ENCODE measurements around the gene KMT2D.

The KMT2D gene

DNA sequence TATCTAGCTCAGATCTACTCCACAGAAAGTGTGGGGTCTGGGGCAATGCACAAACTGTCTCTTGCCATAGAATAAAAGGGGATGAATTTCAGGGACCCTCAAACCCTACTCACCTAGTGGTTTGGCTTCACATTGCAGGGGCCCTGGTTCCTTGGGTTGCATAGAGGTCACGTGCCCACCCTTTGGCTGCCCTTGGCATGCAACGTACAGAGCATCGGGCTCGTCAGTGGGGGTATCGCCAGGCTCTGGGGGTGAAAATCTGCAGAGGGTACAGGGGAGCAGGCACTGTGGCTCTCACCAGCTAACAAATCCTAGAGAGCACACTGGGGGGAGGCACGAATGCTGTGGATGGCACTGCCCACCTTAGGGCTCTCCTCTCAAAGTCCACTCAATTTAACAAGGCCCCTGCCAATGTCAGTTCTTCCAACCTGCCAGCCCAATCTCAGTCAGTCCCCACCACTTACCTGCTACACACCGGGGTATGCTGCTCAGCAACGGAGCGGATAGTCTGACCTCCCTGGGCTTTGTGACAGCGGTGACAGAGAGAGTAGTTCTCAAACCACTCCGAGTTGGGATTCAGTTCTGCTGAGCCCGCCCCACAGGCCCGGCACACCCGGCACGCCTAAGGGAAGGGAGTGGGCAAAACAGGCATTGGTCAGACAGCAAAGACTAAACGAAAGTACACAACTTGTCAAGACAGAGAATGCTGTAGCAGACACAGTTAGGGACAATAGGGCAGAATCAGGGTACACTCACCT is 8.0 kb downstream of the KMT2D start:
- DNase-seq (ENCODE audit: low read depth) = no peak

DNA sequence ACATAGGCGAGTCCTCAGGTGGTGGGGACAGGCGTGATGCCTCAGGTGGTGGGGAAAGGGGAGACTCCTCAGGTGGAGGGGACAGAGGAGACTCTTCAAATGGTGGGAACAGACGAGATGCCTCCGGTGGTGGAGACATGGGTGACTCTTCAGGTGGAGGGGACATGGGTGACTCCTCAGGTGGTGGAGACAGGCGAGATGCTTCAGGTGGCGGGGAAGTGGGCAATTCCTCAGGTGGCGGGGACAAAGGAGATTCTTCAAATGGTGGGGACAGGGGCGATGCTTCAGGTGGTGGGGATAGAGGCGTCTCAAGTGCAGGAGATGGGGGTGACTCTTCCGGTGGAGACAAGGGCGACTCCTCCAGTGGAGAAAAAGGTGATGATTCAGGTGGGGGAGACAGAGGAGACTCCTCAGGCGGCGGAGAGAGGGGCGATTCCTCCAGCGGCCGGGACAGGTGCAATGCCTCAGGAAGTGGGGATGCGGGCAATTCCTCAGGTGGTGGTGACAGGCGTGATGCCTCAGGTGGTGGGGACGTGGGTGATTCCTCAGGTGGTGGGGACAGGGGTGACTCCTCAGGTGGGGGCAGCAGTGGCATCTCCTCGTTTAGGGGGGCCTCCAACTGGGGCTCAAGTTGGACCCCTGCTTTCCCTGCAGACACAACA is 8.7 kb downstream of the KMT2D start:
- DNase-seq (ENCODE audit: low read depth) = no peak

DNA sequence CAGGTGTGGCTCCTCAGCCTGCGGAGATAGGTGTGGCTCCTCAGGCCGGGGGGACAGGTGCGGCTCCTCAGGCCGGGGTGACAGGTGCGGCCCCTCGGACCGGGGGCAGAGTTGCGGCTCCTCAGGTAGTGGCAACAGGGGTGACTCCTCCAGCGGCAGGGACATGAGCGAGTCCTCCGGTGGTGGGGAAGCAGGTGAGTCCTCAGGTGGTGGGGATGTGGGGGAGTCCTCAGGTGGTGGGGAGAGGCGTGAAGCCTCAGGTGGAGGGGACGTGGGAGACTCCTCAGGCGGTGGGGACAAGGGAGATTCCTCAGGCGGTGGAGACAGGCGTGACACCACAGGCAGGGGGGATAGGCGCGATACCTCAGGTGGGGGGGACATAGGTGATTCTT is 9.2 kb downstream of the KMT2D start:
- no peak for DNase-seq (ENCODE audit: low read depth)

GRCh38 chr12:49050507-49051372 is 9.9 kb downstream of the KMT2D start:
- DNase-seq (ENCODE audit: low read depth) = no peak

DNA sequence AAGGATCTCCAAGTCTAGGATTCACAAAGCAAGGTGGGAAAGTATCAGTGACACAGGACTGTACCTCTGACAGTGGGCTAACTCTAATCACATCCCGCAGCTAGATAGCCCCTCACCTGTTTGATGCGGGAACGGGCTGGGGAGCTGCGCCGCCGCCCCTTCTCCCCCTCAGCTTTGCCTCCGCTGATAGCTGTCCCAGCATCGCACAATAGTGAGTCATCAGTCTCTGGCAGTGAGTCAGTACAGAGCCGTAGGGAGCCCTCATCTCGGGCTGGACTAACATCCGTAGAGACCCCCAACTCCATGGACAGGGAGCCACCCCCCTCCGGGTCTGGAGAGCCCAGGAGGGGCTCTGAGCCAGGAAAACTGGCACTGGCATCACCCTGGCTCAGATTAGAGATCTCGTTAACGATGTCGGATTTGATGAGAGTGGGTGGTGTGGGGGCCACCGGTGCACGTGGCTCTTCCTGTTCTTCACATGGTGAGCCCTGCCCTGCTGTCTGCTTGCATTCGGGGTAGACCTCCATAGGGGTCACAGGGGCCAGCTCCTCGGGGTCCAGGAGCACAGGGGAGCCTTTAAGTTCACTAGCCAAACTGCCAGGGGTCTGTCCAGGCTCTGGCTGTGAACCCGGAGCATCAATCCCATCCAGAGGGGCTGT is 10.9 kb downstream of the KMT2D start:
- DNase-seq (ENCODE audit: low read depth) = no peak

DNA sequence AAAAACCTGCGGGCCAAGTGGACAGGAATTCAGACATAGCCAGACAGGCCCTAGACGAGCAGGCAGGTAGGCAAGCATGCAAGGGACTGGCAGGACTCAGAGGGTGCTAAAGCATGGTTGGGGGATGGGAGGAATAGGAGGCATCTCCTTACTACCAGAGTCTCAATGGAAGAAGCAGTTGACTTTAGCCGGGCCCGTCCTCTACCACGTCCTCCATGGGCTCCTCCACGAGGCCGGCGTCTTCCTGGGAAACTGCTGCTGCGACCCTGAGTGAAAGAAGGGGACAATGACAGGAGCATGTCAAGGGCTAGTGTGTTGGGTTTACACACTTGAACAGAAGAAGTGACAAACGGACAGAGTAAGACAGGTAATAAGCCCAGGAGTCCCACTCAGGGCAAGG is 11.6 kb downstream of the KMT2D start:
- no peak for DNase-seq (ENCODE audit: low read depth)

DNA sequence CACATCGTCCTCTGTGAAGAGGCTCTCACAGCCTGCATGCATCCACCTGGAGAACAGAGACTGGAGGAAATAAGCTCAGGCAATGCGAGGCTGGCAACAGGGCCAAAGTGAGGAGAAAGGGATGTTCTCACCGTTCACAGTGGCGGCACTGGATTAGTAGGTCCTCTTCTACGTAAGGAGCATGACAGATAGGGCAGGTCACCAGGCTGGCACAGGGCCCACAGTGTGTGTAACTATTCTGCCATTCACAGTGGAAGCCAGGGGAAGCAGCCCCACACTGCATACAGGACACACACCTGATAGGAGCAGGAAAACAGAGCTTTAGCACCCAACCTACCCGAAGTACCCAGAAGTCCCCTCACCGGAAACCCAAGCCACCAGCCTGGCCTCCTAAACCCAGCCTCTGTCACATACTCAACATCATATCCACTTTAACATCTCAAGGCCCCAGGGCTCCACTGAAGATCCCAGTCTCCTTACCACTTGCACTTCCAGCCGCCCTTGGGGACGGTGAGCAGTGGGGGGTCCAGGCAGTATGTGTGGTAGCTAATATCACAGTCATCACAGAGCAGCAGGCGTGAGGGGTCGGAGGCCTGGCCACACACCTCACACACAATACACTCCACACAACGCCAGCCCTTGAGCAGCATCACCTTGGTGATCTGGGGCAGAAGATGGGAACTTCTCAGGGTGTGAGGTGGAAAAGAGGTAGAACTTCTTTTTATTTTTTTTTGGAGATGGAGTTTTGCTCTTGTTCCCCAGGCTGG is 14.3 kb downstream of the KMT2D start:
- no peak for DNase-seq (ENCODE audit: low read depth)

DNA sequence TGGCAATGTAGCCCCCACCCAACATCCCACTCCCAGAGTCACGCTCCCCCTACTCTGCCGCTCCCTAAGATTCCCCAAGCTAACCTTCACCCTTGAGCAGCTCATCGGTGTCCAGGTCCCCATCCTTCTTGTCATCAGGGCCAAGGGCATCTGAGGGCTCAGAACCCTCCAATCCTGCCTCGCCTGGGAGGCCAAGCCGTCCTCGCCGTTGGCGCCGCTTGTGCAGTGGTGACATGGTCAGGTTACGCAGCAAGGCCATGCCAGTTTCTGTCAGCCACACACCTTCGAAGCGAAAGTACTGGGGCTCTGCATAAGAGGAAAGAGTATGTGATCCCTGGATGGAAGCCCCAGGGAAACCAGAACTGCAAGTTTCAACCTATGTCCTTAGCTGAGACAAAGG is 15.9 kb downstream of the KMT2D start:
- no peak for DNase-seq (ENCODE audit: low read depth)

DNA sequence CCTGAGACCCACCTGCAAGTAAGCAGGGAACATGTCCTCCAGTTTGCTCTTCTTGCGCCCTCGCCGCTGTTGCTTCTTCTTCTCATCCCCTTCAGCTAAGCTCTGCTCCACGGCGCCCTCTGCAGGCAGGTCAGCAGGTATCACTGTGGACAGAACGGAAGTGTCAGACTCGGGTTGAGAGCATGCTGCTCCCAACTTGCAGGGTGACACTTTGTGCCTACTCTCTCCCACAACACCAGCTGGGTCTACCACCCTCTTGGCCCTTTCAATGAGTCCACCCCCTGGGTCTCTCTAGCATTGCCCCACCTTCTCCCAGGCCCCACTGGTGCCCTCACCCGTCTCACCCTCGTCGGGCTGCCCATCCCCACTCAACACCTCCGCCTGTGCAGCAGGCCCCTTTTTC is 16.7 kb downstream of the KMT2D start:
- DNase-seq (ENCODE audit: low read depth) = peak; percentile 77

DNA sequence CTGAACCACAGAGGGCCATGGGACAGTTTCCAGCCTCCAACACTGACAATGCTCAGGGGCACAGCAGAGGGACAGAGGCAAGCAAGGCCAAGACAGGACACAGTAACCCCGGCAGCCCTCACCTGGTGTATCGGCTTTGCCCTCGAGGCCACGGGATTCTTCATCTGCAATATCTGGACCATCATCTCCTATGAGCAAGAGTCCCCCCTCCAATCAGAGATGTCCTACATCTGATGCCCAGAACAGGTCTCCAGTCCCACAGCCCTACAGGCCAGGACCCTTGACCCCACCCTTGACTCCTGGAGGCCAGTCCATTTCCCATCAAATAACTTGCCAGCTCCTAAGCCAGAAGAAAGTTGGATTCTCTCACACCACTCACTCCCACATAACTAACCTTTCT is 17.4 kb downstream of the KMT2D start:
- no peak for DNase-seq (ENCODE audit: low read depth)

DNA sequence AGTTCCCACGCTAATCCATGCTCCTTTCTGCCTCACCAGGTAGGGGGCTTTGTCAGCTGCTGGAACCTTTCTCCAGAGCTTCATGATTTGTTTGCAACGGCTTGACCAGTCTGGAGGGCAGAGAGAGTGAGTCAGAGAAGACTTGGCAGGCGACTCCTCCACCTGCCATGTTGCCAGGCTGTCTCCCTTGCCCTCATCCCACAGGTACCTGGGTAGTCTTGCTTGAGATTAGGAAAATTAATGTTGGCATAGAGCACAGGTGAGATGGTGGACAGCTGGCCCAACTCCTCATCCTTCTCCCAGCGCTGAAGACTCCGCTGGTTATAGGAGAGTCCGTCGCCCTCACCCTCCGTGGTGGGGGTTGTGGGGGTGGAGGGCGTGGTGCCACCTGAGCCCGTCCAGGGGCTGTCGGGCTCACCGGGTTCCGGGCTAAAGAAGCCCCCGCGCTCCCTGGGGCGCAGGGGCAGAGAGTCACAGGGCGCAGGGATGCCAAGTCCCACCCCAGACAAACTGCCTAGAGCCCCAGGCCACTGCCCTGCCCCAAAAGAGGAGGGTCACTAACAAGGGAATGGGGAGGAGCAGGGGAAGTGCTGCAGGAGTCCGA is 18.6 kb downstream of the KMT2D start:
- no peak for DNase-seq (ENCODE audit: low read depth)

GRCh38 chr12:49041036-49041880 is 19.3 kb downstream of the KMT2D start:
- DNase-seq (ENCODE audit: low read depth) = no peak

- DNase-seq (ENCODE audit: low read depth) = no peak
Measured at GRCh38 chr12:49040364-49040855, 20.2 kb downstream of the KMT2D start.

DNA sequence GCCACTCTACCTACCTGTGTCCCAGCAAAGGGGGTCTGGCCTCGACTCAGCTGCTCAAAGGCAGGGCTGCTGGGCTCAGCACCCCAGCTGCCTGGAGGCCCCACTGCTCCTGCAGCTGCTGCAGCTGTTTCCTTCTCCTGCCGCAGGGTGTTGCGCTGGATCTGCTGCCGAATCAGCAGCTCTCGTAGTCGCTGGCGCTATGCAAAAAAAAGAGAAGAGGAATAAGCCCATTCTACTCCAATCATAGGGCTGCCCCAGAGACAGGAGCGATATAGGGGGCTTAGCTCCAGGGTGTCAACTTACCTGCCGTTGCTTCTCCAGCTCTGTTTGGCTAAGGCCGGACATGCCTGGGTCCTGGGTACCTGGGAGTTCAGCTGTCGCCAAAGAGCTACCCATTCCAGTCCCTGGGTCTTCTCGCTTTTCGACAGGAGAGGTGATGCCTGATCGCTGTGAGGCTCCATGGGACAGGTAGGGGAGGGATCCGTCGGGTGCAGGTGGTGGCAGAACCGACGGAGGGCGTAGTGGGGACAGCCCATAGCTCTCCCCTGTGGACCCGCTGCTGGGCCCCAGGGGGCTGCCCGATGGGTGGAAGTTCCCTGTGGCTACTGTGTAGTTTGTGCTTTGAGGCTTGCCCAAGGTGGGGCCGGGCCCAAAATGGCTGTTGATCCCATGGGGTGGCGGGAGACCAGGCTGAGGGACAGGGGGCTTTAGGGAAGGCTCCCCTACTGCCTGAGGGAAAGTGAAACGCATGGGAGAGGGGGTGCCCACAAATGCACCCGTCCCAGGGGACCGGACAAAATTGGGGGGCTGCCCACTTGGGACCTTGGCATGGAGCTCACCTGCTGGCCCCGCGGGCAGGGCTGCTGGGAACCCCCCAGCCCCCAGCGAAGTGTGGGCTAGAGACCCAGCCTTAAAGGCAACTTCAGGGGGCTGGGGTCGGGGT is 20.9 kb downstream of the KMT2D start:
- no peak for DNase-seq (ENCODE audit: low read depth)

DNA sequence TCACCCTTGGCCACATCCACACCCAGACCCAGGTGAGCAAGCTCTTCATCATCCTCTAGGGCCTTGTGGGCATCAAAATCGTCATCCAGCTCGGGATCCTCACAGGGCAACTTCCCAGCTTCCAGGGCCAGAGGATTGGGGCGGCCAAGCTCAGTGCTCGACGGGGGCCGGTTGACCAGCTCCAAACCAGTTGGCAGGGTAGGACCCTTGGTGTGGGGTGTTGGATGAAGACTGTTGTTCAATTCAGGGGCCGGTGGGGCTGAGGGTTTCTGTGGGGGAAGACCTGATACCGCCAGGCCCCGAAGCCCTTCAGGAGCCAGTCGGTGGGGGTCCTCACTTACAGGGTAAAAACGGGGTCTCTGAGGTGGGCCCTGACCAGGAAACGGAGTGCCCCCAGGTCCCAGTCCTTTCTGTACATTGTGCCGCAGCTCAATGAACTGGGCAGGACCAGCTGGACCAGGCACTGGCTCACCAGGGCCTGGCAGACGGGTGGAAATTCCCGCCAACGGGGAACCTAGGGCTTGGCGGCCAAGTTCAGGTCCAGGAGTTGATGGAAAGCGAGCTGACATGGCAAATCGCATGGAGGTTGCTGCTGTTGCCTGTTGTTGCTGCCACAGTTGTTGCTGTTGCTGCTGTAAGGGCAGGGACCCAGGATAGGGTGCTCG is 22.2 kb downstream of the KMT2D start:
- DNase-seq (ENCODE audit: low read depth) = no peak

DNA sequence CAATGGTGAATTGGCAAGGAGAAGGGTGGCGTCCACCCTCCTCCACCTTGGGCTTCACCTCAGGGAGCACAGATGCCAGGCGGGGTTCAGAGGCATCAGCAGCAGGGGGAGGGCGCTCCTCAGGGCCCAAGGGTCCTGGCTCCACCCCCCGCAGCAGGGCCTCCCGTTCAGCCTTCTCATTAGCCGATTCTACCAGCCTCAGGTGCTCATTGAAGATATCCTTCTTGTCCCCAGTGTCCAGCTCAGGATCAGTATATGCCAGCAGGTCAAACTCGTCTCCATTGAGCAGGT is 22.7 kb downstream of the KMT2D start:
- DNase-seq (ENCODE audit: low read depth) = no peak

- no peak for DNase-seq (ENCODE audit: low read depth)
Measured at GRCh38 chr12:49037111-49037946, 23.3 kb downstream of the KMT2D start.

GRCh38 chr12:49036029-49036428 is 24.6 kb downstream of the KMT2D start:
- no peak for DNase-seq (ENCODE audit: low read depth)
